Hepatocyte (in vitro differentiated cells): ENCODE data around the gene RPS6KA5. TPM values are rescaled to one million over a fixed set of nuclear protein-coding genes. Genes with fewer than 3 reads are reported as not detected.

ENCODE experiments used
- DNase-seq: peaks from one replicate; pipeline ENCODE4 v3.0.0-alpha.2; 2016; ENCODE audit warnings: low spot score
- H2AFZ ChIP-seq: fragments of 200-600 bp; sonication (generic); 2 replicates; pipeline ENCODE4 v1.6.0; 2016; ENCODE audit warnings: antibody characterized with exemption, mild to moderate bottlenecking
- H3K27ac ChIP-seq: fragments of 200-600 bp; sonication (generic); 2 replicates; pipeline ENCODE4 v1.5.1; 2016; ENCODE audit warnings: mild to moderate bottlenecking
- H3K27me3 ChIP-seq: fragments of 200-600 bp; sonication (generic); 2 replicates; pipeline ENCODE4 v1.6.1; 2016
- H3K36me3 ChIP-seq: fragments of 200-600 bp; sonication (generic); replicated peaks from 2 replicates; pipeline ENCODE4 v1.5.1; 2016; ENCODE audit warnings: low read depth; ENCODE audit not compliant: insufficient read depth
- H3K4me1 ChIP-seq: fragments of 200-600 bp; sonication (generic); 2 replicates; pipeline ENCODE4 v1.5.1; 2016; ENCODE audit warnings: mild to moderate bottlenecking, moderate library complexity; ENCODE audit not compliant: insufficient read depth
- H3K4me2 ChIP-seq: fragments of 200-600 bp; sonication (generic); 2 replicates; pipeline ENCODE4 v1.6.0; 2016
- H3K4me3 ChIP-seq: fragments of 200-600 bp; sonication (generic); 2 replicates; pipeline ENCODE4 v1.5.1; 2016; ENCODE audit warnings: mild to moderate bottlenecking
- H3K79me2 ChIP-seq: fragments of 200-600 bp; sonication (generic); 2 replicates; pipeline ENCODE4 v1.6.0; 2017; ENCODE audit warnings: mild to moderate bottlenecking
- H3K9me2 ChIP-seq: fragments of 200-600 bp; sonication (generic); replicated peaks from 2 replicates; pipeline ENCODE4 v1.6.0; 2017; ENCODE audit warnings: mild to moderate bottlenecking; ENCODE audit not compliant: insufficient read depth
- H3K9me3 ChIP-seq: fragments of 200-600 bp; sonication (generic); 2 replicates; pipeline ENCODE4 v1.5.1; 2016; ENCODE audit warnings: low read depth, mild to moderate bottlenecking
- H4K20me1 ChIP-seq: fragments of 200-600 bp; sonication (generic); 2 replicates; pipeline ENCODE4 v1.6.0; 2016; ENCODE audit warnings: mild to moderate bottlenecking; ENCODE audit not compliant: insufficient read depth, poor library complexity, severe bottlenecking
- CTCF ChIP-seq: fragments of 200-600 bp; sonication (generic); IDR thresholded peaks from 2 replicates; pipeline ENCODE4 v1.5.1; 2016; ENCODE audit warnings: antibody characterized with exemption, mild to moderate bottlenecking; ENCODE audit not compliant: poor library complexity
- EZH2 ChIP-seq: fragments of 200-600 bp; sonication (generic); IDR thresholded peaks from 2 replicates; pipeline ENCODE4 v1.6.1; 2016; ENCODE audit warnings: antibody characterized with exemption, mild to moderate bottlenecking, borderline replicate concordance
- EZH2phosphoT487 ChIP-seq: fragments of 200-600 bp; sonication (generic); IDR thresholded peaks from one replicate; pipeline ENCODE4 v1.6.1; 2018; ENCODE audit warnings: antibody characterized with exemption, mild to moderate bottlenecking, low read depth, moderate library complexity; ENCODE audit not compliant: unreplicated experiment, severe bottlenecking
- WGBS: methylation state at CpG from one replicate; pipeline ENCODE4 v1.1.6; 2016; ENCODE audit warnings: low lambda C conversion rate; ENCODE audit errors: missing lambda C conversion rate; 5-methylcytosine and 5-hydroxymethylcytosine counted together
- polyA plus RNA-seq: library from polyadenylated mRNA; unstranded; fragments of >200 nt; fragmentation: Nextera tagmentation; extraction: Ambion mirVana; gene quantifications from 2 replicates; pipeline ENCODE4 v1.2.1, GENCODE V29; 2016
- total RNA-seq: library from RNA; depleted of rRNA; stranded (reverse); fragments of >200 nt; gene quantifications from 2 replicates; pipeline ENCODE4 v1.2.3, GENCODE V29; 2014

The RPS6KA5 gene
- total and polyA plus RNA-seq, 2 experiments from 2014 or later = 4.8 to 6.3 TPM

GRCh38 chr14:90883782-90884181 is 176.7 kb downstream of the RPS6KA5 start:
- H3K9me2 ChIP-seq = no peaks in the 10 kb centered on the region
- H3K4me2 ChIP-seq = no peak overlapping the region
- H2AFZ ChIP-seq = no peak overlapping the region
- WGBS = 92% methylated on average over 2 of the region's 2 CpGs
- no peak overlapping the region for H3K27ac ChIP-seq
- DNase-seq = no peak
- H3K4me3 ChIP-seq = no peak overlapping the region
- no peaks in the 10 kb centered on the region for H3K36me3 ChIP-seq
- no peaks in the 10 kb centered on the region for H3K79me2 ChIP-seq
- H3K4me1 ChIP-seq = no peaks in the 10 kb centered on the region
- no peaks in the 10 kb centered on the region for H3K27me3 ChIP-seq
- TF ChIP-seq CTCF = no peak
- no peak for TF ChIP-seq EZH2phosphoT487
- TF ChIP-seq EZH2 = no peak
- no peaks in the 10 kb centered on the region for H4K20me1 ChIP-seq
- no peaks in the 10 kb centered on the region for H3K9me3 ChIP-seq

GRCh38 chr14:90883197-90883596 is 177.2 kb downstream of the RPS6KA5 start:
- 100% methylated on average over 2 of the region's 2 CpGs for WGBS
- no peak for TF ChIP-seq EZH2phosphoT487
- TF ChIP-seq EZH2 = no peak
- no peak for TF ChIP-seq CTCF
- Histone ChIP-seq H3K9me2 (no peaks in the 10 kb centered on the region), H3K4me3 (no peak overlapping the region), H3K9me3 (no peaks in the 10 kb centered on the region), H3K27ac (no peak overlapping the region), H4K20me1 (no peaks in the 10 kb centered on the region), H2AFZ (no peak overlapping the region), H3K36me3 (no peaks in the 10 kb centered on the region), H3K4me2 (no peak overlapping the region), H3K79me2 (no peaks in the 10 kb centered on the region), H3K27me3 (no peaks in the 10 kb centered on the region), H3K4me1 (no peaks in the 10 kb centered on the region)
- DNase-seq = no peak

GRCh38 chr14:90880282-90880681 is 180.2 kb downstream of the RPS6KA5 start:
- TF ChIP-seq EZH2 = no peak
- TF ChIP-seq EZH2phosphoT487 = no peak
- TF ChIP-seq CTCF = no peak
- H3K27ac ChIP-seq = no peak overlapping the region
- H3K9me3 ChIP-seq = no peaks in the 10 kb centered on the region
- H3K27me3 ChIP-seq = no peaks in the 10 kb centered on the region
- no peak for DNase-seq
- no peak overlapping the region for H3K4me2 ChIP-seq
- no peaks in the 10 kb centered on the region for H3K4me1 ChIP-seq
- 96% methylated on average over 2 of the region's 2 CpGs for WGBS
- H2AFZ ChIP-seq = no peak overlapping the region
- no peaks in the 10 kb centered on the region for H3K9me2 ChIP-seq
- no peaks in the 10 kb centered on the region for H3K79me2 ChIP-seq
- H3K36me3 ChIP-seq = no peaks in the 10 kb centered on the region
- H4K20me1 ChIP-seq = no peaks in the 10 kb centered on the region
- H3K4me3 ChIP-seq = no peak overlapping the region

GRCh38 chr14:90874599-90874998 is 185.8 kb downstream of the RPS6KA5 start:
- H3K9me3 ChIP-seq = no peaks in the 10 kb centered on the region
- no peaks in the 10 kb centered on the region for H3K27me3 ChIP-seq
- no peaks in the 10 kb centered on the region for H3K9me2 ChIP-seq
- H3K4me1 ChIP-seq = no peaks in the 10 kb centered on the region
- no peaks in the 10 kb centered on the region for H4K20me1 ChIP-seq
- TF ChIP-seq EZH2 (no peak), CTCF (no peak), EZH2phosphoT487 (no peak)
- H2AFZ ChIP-seq = no peak overlapping the region
- H3K36me3 ChIP-seq = no peaks in the 10 kb centered on the region
- H3K79me2 ChIP-seq = no peaks in the 10 kb centered on the region
- H3K4me2 ChIP-seq = no peak overlapping the region
- no peak for DNase-seq
- no peak overlapping the region for H3K4me3 ChIP-seq
- 95% methylated on average over 5 of the region's 5 CpGs for WGBS
- H3K27ac ChIP-seq = no peak overlapping the region
